ENCODE data around the gene BRD7. TPM values are rescaled to one million over a fixed set of nuclear protein-coding genes. Genes with fewer than 3 reads are reported as not detected.

The BRD7 gene
- total RNA-seq, 4 donors from 2014 or later, result 53.1 to 62.0 (median 56.2) TPM

DNA sequence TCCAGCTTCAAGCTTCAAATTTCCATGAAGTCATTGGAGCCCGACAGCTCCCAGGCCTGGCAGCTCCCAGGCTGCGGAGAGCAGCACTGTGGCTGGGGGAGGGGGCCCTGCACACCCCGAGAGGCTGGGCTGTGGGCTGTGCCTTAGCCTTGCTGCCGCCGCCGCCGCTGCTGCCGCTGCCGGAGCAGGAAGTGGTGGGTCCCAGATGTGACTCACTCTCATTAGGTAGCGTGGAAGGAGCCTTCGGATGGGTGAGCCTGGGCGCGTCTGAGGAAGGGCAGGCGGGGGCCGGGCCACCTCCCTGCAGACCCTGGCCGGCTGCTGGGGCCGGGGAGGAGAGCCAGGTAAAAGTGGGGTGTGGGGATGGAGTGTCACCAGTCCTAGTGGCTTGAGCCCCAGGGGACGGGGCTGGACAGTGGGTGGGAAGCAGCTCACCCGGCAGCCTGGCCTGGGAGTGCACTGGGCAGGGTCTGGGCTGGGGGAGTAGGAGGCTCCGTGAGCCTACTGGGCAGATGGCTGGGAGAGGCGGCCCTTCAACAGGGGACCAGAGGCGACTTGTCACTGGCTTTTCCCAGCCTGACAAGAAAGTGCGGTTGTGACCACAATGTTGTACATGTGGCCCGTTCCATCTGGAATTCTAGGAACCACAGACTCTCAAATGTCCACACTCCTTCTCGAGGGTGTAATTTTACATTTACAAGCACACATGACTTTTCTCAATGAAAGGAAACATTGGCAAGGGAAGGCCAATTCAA lies 102.3 kb downstream of the BRD7 start, which contains the start of gene ADCY7:
TSS of gene ADCY7 (plus strand) at position 215 of the 755 bp plus-strand sequence. CDS start 21,629 bp downstream, outside the sequence.
- WGBS, result 17% methylated on average over 18 of the region's 25 CpGs
- peaks cover 23% of the 10 kb centered on the region for H3K4me1 ChIP-seq
- DNase-seq (ENCODE audit: low spot score in 2 of 2), result peak in 1 of 2 donors; percentile 82
- no peaks in the 10 kb centered on the region for H3K36me3 ChIP-seq
- no peak for TF ChIP-seq POLR2AphosphoS5 (IDR thresholded peaks at IDR 0.05)
- TF ChIP-seq POLR2A (IDR thresholded peaks at IDR 0.05), result peak in 1 of 2 donors; percentile 5
- H3K27ac ChIP-seq, result peak within 1 kb of the TSS; percentile 49
- no peaks in the 10 kb centered on the region for H3K27me3 ChIP-seq
- peak within 1 kb of the TSS; percentile 35 for H3K4me3 ChIP-seq
- H3K9me3 ChIP-seq, result no peaks in the 10 kb centered on the region

Other genes with a start within 250 kb of the BRD7 start
- gene TENT4B, start 215.7 kb downstream of the BRD7 start, total RNA-seq, result 10 to 100 TPM; 10.8 to 15.7 (median 12.9) TPM
- 10 to 100 TPM; 15.0 to 23.3 (median 16.9) TPM for gene ADCY7, start 102.4 kb downstream of the BRD7 start, total RNA-seq
- gene NKD1, start 179.4 kb upstream of the BRD7 start, total RNA-seq, result 1 to 10 TPM; 1.8 to 9.1 (median 2.6) TPM